CD4-positive, alpha-beta T cell treated with Interleukin-6 at 100 ng/mL for 8 hours (primary cell): ENCODE data around the gene CYP2A7.
"Not testable (repeated sequence)": the region's sequence is repeated elsewhere in the genome, so short reads cannot be mapped to it uniquely, and the experiment has no call there.

ENCODE experiments used
- DNase-seq: peaks from one replicate; pipeline ENCODE4 v3.0.0-alpha.2; 2020; ENCODE audit warnings: mixed read lengths, low spot score

Gene CYP2A7

GRCh38 chr19:40882062-40882461 is at the start of gene CYP2A7:
TSS of gene CYP2A7 (minus strand) at chr19:40882231. CDS start at chr19:40882210, 21 bp downstream.
- not testable (repeated sequence) for DNase-seq

DNA sequence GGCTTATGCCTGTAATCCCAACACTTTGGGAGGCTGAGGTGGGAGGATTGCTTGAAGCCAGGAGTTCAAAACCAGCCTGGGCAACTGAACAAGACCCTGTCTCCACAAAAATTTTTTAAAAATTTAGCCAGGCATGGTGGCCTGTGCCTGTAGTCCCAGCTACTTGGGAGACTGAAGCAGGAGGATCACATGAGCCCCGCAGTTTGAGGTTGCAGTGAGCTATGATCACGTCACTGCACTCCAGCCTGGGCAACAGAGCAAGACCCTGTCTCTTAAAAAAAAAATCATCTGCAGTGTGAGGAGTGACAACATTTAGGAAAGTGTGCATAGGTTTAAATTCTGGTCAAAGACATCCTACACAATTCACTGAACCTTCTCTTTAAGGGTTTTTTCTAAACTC is 48.8 kb upstream of the CYP2A7 start:
- not testable (repeated sequence) for DNase-seq

GRCh38 chr19:40929942-40930341 is 47.9 kb upstream of the CYP2A7 start:
- DNase-seq, result not testable (repeated sequence)

DNA sequence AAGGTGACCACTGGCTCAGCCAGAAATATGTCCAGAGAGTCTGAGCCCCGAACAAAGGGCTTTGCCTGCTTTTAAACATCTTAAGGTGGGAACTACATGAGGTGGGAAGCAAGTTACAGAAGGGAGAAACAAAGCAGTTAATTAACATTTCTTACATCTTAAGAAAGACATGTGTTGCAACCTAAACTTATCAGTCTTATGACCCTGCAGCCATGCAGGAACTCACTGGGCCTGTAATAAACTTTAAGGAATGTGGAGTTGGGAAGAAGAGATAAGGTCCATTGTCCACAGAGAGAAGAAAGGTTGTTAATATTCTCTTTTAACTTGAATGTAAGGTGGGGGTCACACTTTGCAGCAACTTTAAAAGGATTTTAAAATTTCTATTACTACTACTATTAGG is 46.8 kb upstream of the CYP2A7 start:
- DNase-seq, result no peak

GRCh38 chr19:40927567-40927966 is 45.5 kb upstream of the CYP2A7 start:
- DNase-seq, result no peak

GRCh38 chr19:40926276-40926675 is 44.2 kb upstream of the CYP2A7 start:
- not testable (repeated sequence) for DNase-seq

DNA sequence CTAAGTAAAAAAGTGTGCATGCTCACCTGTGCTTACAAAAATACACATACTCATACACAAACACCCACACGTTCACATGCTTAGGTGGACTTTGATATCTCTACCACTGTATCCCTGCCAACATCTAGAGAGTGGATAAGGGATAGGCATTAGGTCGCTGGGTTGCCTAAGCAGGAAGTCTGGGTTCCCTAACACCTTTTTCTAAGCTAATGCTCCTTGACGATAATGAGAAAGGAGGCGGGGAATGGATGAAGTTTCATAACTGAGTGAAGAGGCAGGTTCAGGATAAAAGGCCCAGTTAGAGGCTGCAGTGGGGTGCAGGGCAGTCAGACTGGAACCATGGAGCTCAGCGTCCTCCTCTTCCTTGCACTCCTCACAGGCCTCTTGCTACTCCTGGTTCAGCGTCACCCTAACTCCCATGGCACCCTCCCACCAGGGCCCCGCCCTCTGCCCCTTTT is 41.9 kb upstream of the CYP2A7 start:
- no peak for DNase-seq

GRCh38 chr19:40922237-40923160 is 40.5 kb upstream of the CYP2A7 start:
- DNase-seq, result not testable (repeated sequence)

- DNase-seq, result no peak
Observed at GRCh38 chr19:40921005-40921897, 39.2 kb upstream of the CYP2A7 start.

- no peak for DNase-seq
Observed at GRCh38 chr19:40920300-40921004, 38.4 kb upstream of the CYP2A7 start.

DNA sequence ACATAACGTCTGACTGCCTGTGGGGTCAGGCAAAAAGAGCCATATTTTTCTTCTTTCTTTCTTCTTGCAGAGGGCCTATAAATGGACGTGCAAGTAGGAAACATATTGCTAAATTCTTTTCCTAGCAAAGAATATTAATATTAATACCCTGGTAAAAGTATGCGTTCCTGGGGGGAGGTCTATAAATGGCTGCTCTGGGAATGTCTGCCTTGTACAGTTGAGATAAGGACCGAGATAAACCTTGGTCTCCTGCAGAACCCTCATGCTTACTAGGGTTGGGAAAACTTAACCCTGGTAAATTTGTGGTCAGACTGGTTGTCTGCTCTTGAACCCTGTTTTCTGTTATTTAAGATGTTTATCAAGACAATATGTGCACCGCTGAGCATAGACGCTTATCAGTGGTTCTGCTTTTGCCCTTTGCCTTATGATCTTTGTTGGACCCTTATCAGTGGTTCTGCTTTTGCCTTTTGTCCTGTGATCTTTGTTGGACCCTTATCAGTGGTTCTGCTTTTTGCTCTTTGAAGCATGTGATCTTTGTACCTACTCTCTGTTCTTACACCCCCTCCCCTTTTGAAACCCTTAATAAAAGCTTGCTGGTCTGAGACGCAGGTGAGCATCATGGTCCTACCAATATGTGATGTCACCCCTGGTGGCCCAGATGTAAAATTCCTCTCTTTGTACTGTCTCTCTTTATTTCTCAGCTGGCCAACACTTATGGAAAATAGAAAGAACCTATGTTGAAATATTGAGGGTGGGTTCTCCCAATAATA is 37.7 kb upstream of the CYP2A7 start:
- not testable (repeated sequence) for DNase-seq

- not testable (repeated sequence) for DNase-seq
Observed at GRCh38 chr19:40918303-40918702, 36.3 kb upstream of the CYP2A7 start.

GRCh38 chr19:40908976-40909375 is 26.9 kb upstream of the CYP2A7 start:
- DNase-seq, result peak; percentile 51

- peak; percentile 60 for DNase-seq
Observed at GRCh38 chr19:40907968-40908735, 26.1 kb upstream of the CYP2A7 start.

- no peak for DNase-seq
Observed at GRCh38 chr19:40906512-40906911, 24.5 kb upstream of the CYP2A7 start.

DNA sequence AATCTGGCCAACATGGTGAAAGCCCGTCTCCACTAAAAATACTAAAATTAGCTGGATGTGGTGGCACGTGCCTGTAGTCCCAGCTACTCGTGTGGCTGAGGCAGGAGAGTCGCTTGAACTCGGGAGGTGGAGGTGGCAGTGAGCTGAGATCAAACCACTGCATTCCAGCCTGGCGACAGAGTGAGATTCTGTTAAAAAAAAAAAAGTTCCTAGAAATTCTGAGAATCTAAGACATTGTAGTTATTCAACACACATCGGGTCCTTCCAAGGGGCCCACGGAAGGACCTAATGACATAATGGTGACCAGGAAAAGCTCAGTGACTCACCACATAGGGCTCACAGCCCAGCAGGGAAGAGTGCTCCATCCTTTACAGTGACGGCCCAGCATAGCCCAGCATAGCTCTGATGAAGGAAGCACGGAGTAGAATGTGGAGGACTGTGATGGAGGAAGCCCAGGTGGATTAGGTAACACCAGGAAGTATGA is 22.7 kb upstream of the CYP2A7 start:
- not testable (repeated sequence) for DNase-seq

GRCh38 chr19:40901975-40902750 is 20.1 kb upstream of the CYP2A7 start:
- DNase-seq, result not testable (repeated sequence)

GRCh38 chr19:40900521-40900920 is 18.5 kb upstream of the CYP2A7 start:
- DNase-seq, result not testable (repeated sequence)

GRCh38 chr19:40899964-40900363 is 17.9 kb upstream of the CYP2A7 start:
- peak; percentile 24 for DNase-seq
